Measurements from ENCODE around the gene CAMTA1.
"Not testable (repeated sequence)": the region's sequence is repeated elsewhere in the genome, so short reads cannot be mapped to it uniquely, and the experiment has no call there.

The CAMTA1 gene

DNA sequence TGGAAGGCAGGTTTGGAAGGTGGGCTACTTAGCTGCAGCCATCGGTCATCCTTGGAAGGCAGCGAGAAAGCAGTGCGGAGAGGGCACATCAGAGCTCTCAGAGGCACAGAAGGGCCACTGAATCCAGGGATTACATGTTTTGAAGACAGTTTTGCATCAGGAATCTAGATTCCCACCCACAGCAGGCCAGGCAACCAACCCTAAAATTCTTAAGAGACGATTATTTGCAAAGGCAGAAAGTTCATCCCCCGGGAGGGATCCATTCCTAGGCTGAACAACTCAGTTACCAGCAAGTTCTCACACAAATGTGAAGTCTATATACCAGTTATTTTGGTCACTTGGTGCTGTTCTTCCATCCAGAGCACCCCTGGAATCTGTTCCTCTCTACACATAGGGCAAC is 528.6 kb downstream of the CAMTA1 start:
- DNase-seq (ENCODE audit: low read depth) = no peak

DNA sequence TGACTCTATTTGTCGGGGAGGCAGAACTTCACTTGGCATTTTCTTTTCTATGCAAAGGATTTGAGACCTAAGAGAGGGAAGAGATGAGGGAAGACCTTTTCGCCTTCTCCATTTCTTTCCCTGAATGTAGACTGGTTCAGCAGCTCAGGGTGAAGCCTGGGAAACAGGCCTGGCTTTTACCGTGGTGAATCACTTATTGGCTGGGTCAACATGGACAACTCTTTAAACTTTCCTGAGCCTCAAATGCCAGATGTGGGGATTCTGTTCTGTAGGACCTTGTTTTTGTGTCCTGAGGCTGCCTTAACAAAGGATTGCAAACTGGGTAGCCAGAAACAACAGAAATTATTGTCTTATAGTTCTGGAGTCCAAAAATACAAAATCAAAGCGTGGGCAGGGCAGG is 530.1 kb downstream of the CAMTA1 start:
- DNase-seq (ENCODE audit: low read depth) = no peak

DNA sequence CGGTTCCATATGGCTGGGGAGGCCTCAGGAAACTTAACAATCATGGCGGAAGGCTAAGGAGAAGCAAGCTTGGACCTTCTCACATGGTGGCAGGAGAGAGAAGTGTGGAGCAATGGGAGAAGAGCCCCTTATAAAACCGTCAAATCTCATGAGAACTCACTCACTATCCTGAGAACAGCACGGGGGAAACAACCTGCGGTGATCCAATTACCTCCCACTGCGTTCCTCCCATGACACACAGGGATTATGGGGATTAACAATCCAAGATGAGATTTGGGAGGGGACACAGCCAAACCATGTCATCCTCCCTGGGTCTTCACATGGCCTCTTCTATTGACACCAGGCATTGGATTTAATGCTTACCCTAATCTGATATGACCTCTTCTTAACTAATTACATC is 530.7 kb downstream of the CAMTA1 start:
- DNase-seq (ENCODE audit: low read depth) = no peak

DNA sequence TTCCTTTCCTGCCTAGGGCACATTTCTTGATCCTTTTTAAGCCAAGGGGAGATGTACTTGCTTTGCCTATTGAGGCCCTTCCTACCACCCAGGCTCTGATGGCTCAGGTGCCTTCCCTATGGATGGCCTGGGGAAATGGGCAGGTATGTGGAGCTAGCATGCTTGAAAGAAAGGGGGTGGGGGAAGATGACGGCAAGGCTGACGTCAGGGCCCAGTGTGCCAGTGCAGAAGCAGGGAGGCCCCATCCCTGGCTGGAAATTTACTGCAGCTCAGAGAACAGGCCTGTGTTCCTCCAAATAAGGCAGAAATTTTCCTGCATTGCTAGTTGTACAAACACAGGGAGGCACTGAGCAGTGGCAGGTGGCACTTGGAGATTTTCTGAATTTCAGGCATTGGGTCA is 532.6 kb downstream of the CAMTA1 start:
- no peak for DNase-seq (ENCODE audit: low read depth)

DNA sequence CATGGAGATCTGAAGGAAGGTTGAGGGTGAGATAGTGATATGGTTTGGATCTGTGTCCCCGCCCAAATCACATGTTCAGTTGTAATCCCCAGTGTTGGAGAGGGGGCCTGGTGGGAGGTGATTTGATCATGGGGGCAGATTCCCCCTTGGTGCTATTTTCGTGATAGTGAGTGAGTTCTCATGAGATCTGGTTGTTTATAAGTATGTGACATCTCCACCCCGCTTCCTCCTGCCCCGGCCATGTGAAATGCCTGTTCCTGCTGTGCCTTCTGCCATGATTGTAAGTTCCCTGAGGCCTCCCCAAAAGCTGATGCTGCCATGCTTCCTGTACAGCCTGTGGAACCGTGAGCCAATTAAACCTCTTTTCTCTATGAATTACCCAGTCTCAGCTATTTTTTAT is 533.9 kb downstream of the CAMTA1 start:
- no peak for DNase-seq (ENCODE audit: low read depth)

DNA sequence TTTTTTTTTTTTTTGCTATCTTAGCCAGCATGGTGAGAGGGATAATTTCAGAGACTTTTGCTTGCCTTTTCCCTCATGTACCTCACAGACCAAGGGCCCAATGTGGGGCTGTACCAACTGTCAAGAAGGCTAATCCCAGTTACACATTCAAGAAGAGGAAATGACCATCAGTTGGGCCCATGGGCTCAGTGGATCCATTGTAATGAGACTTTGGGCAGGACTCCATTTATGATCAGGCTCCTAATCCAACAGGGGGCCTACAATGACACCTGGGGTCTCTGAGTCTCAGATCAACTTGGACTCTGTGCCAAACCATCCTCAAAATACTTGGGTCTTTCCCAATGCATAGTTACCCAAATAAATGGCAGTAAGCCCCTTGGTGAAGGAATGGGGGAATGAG is 535.4 kb downstream of the CAMTA1 start:
- DNase-seq (ENCODE audit: low read depth) = no peak

DNA sequence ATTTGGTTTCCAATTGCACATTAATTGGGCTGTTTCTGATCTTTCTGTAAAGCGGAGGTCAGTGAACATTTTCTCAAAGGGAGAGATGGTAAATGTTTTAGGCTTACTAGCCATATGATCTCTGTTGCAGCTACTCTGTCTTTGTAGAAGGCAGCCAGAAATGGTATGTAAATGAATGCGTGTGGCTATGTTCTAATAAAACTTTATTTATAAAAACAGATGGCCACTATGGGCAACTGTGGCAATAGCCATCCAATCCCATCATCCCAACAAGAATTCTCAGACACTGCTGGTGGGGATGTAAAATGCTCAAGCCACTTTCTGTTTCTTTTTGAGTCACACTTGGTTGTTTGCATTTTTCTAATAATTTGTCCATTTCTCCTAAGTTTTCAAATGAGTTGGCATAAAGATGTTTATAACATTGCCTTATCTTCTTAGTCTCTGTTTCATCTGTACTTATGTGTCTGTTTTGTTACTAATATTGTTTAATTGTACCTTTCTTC is 537.1 kb downstream of the CAMTA1 start:
- DNase-seq (ENCODE audit: low read depth) = no peak

DNA sequence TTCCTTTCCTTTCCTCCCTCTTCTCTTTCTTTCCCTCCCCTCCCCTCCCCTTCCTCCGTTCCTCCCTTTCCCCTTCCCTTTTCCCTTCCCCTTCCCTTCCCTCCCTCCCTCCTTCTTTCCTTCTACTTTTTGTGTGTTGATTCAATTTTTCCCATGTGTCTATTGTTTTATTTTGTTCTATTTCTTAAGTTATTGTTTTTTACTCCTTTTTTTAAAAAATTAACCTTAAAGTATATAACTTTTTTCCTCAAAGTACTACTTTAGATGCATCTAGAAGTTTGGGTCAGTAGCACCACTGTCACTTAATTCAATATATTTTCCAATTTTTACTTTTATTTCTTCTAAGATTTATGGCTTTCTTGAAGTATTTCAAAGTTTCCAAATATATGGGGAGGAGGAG is 537.7 kb downstream of the CAMTA1 start:
- DNase-seq (ENCODE audit: low read depth) = no peak

DNA sequence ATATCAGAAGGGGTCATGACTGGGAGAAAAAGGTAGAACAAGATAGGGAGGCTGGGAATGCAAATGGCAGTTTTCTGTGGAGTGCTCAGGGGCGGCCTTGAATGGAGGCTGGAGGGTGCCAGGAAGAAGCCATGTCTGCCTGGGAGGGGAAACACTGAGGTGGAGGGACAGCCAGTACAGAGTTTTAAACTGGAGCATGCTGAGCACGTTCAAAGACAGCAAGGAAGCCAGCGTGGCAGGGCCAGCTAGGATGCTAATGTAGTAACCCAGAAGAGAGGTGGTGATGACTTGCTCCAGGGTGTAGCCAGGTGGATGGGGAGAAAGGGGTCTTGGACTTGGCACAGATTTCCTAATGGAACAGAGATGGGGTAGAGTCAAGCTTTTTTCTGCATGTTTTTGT is 540.0 kb downstream of the CAMTA1 start:
- DNase-seq (ENCODE audit: low read depth) = no peak

DNA sequence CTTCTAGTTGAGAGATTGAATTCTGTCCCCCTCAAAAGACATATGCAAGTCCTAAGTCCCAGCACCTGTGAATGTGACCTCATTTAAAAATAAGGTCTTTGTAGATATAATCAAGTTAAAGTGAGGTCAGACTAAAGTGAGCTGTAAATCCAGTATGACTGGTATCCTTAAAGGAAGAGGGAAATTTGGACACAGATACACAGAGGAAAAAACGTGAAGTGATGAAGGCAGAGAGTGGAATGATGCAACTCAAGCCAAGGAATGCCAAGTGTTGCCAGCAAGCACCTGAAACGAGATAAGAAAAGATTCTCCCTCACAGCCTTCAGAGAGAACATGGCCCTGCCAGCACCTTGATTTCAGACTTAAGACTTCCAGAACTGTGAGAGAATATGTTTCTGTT is 541.1 kb downstream of the CAMTA1 start:
- no peak for DNase-seq (ENCODE audit: low read depth)

DNA sequence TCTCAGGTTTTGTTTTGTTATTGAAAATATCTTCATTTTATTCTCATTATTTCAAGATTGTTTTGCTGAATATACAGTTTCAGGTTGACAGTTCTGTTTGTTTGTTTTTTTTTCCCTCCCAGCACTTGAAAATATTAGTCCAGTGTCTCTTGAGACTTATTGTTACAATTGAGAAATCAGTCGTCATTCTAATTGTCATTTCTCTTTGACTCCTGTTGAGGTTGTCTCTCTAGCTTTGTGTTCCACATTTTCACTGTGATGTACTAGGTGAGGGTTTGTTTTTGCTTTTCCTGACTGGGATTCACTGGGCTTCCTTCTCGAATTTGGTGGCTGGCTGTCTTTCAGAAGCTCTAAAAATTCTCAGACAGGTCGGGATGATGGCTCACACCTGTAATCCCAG is 542.6 kb downstream of the CAMTA1 start:
- DNase-seq (ENCODE audit: low read depth) = no peak

DNA sequence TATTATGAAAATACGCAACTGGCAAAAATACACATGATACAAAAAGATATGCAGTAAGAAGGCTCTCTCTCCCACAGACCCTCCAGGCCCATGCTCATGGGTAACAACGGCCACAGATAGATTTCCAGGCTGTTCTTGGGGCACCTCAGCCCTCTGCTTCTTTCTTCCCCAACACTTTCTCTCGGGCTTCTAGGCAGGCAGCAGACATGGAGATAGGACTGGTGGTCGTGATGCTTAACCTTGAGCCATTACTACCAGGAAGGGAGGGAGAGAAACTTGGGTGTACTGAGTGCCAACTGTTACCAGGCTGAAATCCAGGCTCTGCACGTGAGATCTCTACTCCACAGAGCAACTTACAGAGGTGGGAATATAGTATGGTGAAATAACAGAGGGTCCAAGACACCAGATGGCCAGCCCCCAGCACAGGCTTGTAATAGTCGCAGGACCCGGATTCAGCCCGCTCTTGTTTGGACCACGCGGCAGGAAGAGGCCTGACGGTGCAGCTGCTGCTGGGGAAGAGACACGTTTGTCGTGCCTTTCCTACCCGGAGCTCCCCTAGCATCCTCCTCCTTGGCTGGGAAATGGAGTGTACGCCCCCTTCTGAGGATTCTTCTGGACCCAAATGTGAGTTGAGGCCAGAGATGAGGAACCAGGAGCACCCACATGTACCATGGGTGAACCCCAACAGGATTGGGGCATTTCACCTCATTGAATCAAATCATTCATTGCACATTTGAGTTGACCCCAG is 544.8 kb downstream of the CAMTA1 start:
- no peak for DNase-seq (ENCODE audit: low read depth)

DNA sequence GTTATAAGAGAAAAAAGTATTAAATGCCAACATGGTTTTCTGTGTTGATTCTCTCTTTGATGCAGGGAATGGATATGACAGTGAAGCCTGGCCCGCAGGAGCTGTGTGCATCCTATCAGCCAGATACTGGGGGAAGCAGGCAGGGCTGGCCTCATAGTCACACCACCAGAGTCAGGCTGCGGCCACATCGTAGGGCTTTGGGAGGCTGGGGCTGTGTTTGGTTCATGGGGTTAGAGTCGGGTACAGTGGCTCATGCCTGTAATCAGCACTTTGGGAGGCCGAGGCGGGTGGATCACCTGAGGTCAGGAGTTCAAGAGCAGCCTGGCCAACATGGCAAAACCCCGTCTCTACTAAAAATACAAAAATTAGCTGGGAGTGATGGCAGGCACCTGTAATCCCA is 545.5 kb downstream of the CAMTA1 start:
- DNase-seq (ENCODE audit: low read depth) = not testable (repeated sequence)

DNA sequence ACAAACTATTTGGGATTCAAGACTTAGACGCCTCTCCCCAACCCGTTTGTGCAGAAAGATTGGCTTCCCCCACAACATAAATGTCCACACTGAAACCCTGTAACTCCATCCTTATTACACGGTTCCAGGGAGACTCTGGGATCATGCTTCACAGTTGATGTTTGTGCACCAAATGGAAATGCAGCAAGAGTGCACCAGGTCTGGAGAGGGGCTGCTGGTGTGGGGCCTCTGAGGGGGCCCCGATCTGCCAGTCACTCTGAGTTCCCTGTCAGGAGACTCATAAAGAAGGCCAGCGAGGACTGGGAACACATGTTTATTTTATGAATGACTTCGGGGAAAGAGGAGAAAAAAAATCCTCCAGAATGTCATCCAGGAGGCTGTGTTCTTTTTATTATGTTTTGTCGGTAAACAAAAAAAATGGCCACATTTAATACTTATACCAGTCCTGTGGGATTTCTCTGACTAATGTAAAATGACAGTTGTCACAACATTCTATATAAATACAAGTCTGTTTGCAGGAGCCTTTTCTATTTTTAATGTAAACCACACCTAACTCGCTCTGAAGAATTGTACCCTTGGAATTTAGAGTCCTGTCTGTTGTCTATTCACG is 546.8 kb downstream of the CAMTA1 start:
- DNase-seq (ENCODE audit: low read depth) = no peak

DNA sequence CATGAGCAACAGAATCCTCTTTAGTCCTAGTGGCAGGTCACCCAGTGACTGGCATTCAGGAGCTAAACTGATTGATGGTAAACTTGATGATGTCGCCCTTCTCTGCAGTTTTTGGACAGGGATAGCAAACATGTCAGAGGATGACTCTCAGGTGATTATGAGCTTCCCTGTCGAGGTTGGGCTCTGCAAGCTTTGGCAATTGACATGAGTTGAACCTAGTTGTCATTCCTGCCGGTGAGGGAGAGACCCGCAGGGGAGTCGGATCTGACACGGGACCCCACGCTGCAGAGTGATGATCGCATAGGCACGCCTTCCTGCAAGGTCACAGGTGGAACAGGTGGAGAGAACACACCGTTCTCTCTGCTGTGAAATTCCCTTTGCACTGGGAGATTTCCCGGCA is 547.8 kb downstream of the CAMTA1 start:
- DNase-seq (ENCODE audit: low read depth) = no peak

DNA sequence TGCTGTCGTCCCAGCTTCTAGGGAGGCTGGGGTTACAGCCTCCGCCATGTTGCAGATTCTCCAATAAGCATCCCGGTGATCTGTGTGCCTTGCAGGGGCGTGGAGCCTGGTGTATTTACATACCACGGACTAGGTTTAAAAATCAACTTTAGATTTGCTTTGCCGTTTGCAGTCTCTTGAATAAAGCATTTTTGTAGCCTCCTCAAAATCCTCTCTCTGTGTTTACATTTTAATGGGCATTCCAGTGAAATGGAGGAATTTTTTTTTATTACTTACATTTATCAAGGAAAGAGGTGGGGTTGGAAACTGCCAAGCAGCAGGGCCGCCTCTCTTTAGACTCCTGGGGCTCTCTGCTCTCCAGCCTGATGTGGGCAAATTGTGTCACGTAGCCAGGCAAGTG is 548.4 kb downstream of the CAMTA1 start:
- DNase-seq (ENCODE audit: low read depth) = no peak

DNA sequence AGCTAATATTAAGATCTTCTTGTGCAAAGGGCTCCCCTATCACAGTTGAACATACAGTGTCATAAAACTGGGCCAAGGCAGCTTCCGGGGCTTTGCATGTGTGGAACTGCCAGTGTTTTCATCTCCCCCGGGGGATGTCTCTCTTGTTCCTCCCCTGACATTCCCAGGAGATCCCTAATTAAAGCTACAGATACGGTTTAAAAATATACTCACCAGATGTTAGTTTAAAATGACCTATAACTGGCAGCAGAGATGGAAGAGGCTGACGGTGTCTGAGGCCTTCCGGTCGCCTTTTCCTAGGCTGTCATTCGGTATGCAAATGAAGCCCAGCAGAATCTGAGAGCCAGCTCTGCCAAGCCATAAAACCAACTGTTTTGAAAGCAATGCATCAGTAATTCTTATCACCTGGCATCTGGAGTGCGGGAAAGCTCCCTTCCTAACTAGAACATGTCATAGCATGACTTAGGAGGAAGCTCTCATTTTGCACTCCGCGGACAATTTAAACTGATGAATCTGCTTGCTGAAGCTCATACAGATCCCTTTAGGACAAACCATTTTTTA is 549.3 kb downstream of the CAMTA1 start:
- DNase-seq (ENCODE audit: low read depth) = peak; percentile 13

DNA sequence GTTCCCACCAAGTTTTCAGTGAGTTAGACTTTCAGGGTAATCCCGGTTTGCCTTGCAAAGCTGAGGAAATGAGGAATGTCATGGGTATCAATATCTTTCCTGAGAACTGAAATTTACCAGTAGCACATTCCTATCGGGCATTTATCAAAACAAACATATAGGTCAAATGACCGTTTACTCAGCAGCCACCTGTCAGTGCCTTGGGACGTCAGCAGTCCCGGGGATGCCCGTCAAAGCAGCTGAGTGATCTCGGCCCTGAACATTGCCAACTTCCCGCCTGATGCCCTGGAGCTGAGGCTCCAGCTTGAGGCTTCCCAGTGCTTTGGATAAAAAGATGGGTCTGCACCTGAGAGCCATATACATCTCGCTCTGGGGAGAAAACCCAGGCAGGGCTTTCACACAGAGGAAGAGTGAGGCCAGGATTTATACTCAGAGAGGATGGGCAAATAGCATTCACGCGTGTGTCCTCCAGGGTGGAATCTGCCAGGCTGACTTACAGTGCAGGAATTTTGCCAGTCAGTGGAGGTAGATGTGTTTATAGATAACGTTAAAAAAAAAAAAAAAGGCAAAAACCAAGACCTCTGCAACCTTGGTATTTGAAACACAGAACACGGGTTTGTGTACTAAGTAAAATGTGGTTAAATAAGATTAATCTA is 550.1 kb downstream of the CAMTA1 start:
- DNase-seq (ENCODE audit: low read depth) = peak; percentile 40

DNA sequence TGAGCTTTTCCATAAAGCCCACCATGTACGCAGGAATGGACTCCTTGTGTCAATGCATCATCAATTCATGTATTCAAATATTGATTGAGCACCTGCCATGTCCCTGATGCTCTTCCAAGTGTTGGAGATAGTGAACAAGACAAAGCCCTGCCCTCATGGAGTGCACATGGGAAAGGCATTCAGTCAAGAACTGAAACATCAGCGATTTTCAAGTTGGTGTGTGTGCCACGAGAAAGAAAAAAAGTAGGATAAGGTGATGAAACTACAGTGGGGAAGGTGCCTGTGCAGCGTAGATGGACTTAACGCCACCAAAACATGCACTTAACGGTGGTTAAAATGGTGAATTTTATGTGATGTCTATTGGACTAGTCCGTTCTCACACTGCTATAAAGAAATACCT is 553.2 kb downstream of the CAMTA1 start:
- no peak for DNase-seq (ENCODE audit: low read depth)

DNA sequence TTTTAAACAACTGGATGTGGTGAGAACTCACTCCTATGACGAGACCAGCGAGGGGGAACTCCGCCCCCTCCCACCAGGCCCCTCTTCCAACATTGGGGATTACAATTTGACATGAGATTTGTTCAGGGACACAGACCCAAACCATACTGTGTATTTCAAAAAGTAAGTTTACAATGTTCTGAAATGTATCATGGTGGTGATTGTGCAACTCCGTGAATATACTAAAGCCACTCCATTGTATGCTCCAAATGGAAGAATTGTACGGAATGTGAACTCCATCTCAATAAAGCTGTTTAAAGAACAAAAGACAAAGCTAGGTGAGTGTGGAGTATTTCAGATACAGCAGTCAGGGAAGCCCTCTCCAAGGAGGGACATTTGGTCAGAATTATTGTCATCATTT is 553.8 kb downstream of the CAMTA1 start:
- no peak for DNase-seq (ENCODE audit: low read depth)

DNA sequence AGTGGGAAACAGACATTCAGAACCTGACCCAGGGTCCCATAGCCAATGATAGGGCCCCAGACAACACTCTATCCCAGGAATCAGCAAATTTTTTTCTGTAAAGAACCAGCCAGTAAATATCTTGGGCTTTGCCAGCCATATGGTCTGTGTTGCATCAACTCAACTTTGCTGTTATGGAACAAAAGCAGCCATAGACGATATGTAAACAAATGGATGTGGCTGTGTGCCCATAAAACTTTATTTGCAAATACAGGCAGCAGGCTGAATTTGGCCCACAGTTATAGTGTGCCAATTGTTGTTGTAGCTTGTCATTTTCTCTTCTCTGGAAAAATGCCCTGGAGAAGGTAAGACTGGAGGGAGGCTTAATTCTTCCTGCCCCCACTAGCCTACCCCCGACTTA is 554.7 kb downstream of the CAMTA1 start:
- no peak for DNase-seq (ENCODE audit: low read depth)

DNA sequence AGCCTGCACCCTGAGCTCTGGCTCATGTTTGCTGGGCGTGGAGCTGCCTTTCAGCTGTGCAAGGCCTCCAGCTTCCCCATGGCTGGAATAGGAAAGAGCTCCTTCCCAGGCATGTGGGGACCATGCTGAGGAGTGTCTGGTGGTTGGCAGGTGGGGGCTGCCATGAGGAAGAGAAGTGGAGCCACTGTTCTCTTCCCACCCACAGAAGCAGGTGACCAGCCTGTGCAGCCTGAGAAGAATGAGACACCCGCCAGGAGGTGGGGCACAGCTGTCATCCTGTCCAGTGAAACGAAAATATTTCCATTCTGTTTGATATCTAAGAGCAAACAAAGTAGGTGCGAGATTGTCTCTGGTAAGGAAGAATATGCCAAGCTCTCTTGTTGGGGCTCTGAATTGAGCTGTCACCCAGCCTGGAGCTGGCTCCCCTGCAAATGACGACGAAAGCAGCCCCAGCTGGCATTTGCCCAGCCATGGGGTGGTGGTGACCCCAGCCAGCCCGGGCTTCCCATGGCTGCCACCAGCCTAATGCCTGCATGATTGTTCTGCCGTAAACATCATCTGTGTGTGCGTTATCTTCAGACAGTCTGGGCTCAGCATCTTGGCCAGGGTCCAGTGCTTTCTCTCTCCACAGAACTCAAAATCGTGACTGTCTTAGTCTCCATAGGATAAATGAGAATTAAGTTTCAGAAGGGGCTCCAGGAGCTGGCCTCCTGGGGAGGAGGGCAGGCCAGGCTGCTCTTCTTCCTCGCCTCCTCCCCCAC is 556.1 kb downstream of the CAMTA1 start:
- DNase-seq (ENCODE audit: low read depth) = no peak

Measured in ELR (cell line).